ENCODE data around the gene CEP72. TPM values are rescaled to one million over a fixed set of nuclear protein-coding genes. Genes with fewer than 3 reads are reported as not detected.
"Not testable (repeated sequence)": the region's sequence is repeated elsewhere in the genome, so short reads cannot be mapped to it uniquely, and the experiment has no call there.

Gene CEP72
- polyA plus RNA-seq, 4 donors = 4.4 to 10.8 (median 9.0) TPM

DNA sequence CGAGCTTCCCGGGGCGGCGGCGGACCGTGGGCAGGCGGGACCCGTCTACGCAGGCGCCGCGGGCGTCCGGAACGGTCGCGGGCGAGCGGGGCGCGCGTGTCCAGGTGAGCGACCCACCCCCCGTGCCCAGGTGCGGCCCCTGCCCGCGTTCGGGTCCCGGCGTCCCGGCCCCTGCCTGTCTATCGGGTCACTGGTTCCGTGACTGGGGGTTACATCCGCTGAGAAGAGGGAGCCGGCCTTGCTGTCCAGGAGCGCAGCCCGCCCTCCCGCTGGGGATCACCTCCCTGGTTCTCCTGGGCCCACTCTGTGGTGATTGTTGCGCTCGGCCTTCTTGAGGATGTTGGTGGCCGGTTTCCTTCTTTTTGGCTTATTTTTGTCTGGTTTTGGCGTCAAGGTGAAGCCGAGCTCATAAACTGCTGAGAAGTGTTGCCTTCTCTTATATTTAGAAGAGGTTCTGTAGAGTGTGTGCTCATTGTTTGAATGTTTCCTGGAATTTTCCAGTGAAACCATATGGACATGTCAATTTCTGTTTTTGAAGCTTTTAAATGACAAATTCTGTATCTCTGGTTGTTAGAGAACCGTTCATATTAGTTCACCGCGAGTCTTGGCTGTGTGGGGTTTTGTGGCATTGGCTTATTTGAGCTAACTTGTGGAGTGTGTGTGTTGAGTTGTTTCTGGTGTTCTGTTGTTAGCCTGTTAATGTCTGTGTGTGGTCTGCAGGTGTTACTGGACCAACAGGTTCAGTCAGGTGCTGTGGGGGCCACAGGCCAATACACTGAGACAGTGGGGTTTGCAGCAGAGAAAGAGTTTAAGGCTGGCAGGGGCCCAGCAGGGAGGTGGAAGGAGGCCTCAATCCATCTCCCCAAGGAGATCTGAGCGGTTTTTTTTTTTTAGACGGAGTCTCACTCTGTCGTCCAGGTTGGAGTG lies 621 bp downstream of the CEP72 start:
- no peak for DNase-seq (ENCODE audit: low read depth in 4 of 4, low spot score in 3 of 4)

DNA sequence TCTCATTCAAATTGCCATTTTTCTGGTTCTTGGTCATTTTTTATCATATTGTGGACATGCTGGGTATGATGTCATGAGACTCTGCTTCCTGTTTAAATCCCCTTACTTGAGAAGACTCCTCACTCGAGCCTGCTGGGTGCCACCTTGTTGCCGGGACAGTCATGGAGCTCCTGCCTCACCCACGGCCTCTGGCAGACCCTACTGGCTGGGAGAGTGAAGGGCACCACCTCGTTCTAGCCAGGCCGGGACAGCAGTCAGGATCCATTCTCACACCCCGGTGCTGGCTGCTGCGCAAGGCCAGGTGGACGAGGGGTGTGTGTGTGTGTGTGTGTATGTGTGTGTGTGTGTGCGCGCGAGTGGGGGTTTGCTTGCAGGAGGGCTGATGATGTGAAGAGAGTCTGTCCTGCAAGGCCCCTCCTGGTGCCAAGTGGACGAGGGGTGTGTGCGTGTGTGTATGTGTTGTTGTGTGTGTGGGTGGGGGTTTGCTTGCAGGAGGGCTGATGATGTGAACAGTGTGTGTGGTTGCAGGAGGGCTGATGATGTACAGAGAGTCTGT lies 4.4 kb downstream of the CEP72 start:
- DNase-seq (ENCODE audit: low read depth in 4 of 4, low spot score in 3 of 4) = no peak

GRCh38 chr5:617896-618295 lies 5.8 kb downstream of the CEP72 start:
- DNase-seq (ENCODE audit: low read depth in 4 of 4, low spot score in 3 of 4) = no peak

DNA sequence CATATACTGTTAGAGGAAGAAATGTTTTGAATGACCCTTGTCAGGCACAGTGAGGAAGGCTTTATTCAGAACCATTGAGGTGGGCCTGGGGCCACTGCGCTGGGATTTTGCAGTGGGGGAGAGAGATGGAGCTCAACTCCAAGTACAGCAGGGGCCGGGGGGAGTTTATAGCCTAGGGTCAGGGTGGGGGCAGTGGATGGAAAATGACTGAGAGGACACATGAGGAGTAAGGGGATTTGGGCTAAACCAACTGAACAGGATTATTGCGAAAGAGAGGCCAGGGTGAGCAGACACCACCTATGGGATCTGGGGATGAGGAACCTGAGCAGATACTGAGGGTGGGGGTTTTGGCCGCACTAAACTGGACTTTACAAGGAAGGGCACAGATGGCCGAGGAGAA lies 6.3 kb downstream of the CEP72 start:
- no peak for DNase-seq (ENCODE audit: low read depth in 4 of 4, low spot score in 3 of 4)

DNA sequence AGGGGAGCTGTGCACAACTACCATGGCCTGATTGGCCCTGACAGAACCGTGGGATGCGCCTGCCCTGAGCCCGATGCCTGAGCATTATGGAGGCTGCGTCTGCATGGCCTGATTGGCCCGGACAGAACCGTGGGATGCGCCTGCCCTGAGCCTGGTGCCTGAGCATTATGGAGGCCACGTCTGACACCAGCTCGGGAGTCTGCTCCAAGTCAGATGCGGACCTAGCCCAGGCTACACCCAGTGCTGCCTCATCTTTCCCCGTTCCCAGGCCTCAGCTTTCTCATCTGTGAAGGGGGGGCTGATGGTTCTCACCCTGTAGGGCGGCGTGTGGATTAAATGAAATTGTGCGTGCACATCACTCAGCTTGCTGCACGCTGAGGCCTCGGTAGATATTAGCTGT lies 7.3 kb downstream of the CEP72 start:
- DNase-seq (ENCODE audit: low read depth in 4 of 4, low spot score in 3 of 4) = no peak

- no peak for DNase-seq (ENCODE audit: low read depth in 4 of 4, low spot score in 3 of 4)
Observed at GRCh38 chr5:620152-620551, 8.0 kb downstream of the CEP72 start.

DNA sequence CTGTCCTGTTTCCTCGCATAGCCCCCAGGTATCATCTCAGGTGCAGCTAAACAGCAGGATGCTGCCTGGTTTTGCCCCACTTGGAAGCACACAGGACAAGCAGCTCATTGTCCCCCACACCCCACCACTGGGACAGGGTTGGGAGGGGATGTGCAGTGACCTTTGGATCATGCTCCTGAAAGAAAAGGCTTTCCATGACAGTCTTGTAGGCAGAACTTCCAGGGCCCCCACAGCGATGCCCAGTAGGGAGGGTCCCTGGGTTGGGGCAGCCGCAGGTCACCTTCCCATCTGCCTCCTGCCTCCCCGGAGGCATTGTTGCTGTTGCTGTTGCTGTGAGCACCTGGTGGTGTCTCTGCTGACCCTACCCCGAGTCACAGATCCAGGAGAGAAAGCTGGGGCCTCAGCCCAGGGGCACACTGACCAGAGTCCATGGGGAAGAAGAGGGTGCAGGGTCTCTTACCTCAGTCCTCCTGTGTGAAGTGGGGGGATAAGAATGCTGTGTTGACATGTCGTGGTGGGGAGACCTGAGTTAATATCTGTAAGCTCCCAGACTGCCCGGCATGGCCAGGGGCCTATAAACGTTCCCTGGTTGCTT lies 8.5 kb downstream of the CEP72 start:
- DNase-seq (ENCODE audit: low read depth in 4 of 4, low spot score in 3 of 4) = no peak

DNA sequence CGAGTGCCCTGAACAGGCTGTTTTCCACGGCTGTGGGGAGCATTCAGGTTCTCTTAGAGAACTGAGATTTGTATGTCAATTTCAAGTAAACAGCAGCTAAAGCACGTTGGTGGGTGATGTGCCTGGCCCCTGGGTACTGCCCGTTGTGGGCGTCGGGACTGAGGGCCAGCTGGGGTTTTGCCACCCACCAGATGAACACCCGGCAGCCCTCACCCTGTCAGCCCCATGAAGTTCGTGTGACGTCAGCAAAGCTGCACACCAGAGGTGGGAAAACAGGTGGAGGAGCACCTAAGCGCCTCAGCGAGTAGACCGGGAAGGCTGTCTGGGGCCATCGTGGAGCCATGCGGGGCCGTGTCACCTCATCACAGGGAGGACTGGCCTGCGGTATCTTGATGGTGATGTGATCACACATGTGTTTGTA lies 9.2 kb downstream of the CEP72 start:
- DNase-seq (ENCODE audit: low read depth in 4 of 4, low spot score in 3 of 4) = no peak

- no peak for DNase-seq (ENCODE audit: low read depth in 4 of 4, low spot score in 3 of 4)
Observed at GRCh38 chr5:622359-622758, 10.2 kb downstream of the CEP72 start.

GRCh38 chr5:622946-623522 lies 10.9 kb downstream of the CEP72 start:
- no peak for DNase-seq (ENCODE audit: low read depth in 4 of 4, low spot score in 3 of 4)

DNA sequence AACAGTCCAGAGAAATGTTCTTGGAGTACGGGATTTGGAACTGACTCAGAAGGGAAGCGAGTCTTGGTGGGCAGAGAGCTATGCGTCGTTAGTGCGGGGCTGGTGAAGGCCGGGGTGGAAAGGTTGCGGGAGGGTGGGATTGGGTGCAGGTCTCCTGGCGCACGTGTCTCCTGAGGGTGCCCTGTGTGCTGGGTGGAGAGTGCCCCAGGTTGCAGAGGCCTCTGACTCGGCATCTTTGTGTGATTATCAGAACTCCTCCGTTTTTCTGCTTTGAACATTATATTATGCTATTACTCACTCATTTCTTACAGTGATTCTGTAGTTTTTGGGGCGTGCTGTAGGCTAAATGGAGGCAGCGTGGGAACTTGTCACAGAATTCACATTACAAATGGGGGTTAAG lies 11.4 kb downstream of the CEP72 start:
- DNase-seq (ENCODE audit: low read depth in 4 of 4, low spot score in 3 of 4) = no peak

DNA sequence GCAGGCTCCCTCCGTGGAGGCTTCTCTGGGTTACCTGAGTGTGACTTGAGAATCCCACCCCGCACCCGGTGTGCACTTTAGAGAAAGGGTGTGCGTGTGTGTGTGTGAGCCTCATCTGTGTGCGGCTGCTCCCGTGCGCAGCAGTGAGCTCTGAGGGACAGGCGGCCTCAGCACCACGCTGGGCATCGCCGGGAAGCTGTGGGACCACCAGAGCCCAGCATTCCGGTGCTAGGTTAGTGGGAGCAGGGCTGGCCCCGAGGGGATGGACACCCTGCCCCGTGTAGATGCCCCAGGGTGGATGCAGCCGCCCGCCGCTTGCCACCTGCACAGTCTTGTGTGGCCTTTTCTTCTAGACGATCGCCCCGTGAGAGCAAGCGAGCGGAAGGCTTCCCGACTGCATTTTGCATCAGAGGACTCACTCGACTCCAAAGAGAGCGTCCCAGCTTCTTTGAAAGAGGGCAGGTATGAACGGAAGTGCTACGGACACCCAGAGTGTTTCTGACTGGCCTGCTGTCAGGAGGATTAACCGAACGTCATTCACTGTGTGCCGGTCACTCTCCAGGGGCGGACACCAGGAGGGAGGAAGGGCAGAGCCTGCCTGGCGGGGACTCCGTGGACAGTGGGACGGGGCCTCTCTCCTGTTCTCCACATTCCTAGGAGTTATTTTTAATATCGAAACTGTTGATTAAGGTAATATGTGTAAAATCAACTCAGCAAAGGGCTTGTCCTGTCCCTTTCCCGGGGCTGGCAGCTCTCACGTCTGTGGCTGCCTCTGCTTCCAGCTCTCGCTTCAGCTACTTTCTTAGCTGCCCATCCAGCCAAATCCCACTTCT lies 12.2 kb downstream of the CEP72 start:
- DNase-seq (ENCODE audit: low read depth in 4 of 4, low spot score in 3 of 4) = no peak

DNA sequence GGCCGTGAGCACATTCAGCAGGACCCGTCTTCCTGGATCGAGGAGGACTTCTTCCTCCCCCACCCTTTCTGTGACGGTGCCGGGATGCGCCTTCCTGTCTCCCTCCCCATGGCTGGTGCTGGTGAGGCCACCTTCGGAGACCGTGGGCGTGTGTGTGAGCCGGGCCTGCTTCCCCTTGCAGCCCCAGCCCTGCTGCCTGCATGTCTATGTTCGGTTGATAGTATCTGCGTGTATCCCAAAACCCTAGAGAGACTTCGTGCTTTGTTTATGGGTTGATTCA lies 12.8 kb downstream of the CEP72 start:
- DNase-seq (ENCODE audit: low read depth in 4 of 4, low spot score in 3 of 4) = no peak

GRCh38 chr5:625516-625915 lies 13.4 kb downstream of the CEP72 start:
- no peak for DNase-seq (ENCODE audit: low read depth in 4 of 4, low spot score in 3 of 4)

GRCh38 chr5:626850-627249 lies 14.7 kb downstream of the CEP72 start:
- DNase-seq (ENCODE audit: low read depth in 4 of 4, low spot score in 3 of 4) = no peak

DNA sequence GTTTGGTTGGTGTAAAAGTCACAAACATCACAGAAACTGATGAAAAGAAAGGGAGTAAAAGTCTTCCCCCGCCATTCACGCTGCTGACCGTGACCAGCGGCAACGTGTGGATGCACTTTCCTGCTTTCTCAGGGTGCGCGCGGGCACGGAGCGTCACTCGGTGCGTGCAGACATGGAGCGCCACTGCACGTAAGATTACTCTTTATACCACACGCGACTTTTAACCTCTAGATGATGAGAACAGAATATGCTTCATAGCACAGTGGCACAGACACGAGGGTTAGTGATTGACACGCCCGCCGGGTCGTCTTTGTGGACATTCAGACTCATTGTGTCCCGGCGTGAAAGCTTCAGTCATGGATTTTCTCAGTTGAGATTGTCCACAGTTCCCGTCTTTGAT lies 15.7 kb downstream of the CEP72 start:
- DNase-seq (ENCODE audit: low read depth in 4 of 4, low spot score in 3 of 4) = no peak

DNA sequence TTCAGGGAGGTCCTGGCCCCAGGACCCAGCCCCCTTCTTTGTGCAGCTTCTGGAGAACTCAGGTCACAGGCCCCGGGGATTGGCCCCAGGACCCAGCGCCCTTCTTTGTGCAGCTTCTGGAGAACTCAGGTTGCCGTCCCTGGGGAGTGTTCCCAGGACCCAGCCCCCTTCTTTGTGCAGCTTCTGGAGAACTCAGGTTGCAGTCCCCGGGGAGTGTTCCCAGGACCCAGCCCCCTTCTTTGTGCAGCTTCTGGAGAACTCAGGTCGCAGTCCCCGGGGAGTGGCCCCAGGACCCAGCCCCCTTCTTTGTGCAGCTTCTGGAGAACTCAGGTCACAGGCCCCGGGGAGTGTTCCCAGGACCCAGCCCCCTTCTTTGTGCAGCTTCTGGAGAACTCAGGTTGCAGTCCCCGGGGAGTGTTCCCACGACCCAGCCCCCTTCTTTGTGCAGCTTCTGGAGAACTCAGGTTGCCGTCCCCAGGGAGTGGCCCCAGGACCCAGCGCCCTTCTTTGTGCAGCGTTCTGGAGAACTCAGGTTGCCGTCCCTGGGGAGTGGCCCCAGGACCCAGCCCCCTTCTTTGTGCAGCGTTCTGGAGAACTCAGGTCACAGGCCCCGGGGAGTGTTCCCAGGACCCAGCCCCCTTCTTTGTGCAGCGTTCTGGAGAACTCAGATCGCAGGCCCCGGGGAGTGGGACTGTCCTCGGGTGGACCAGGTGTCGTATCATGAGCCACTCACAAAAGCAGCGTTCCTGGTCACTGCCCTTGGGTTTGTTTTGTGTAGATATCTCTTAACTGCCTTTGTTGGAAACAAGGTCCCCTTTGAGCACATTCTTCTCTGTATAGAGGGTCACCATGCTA lies 16.4 kb downstream of the CEP72 start:
- DNase-seq (ENCODE audit: low read depth in 4 of 4, low spot score in 3 of 4) = not testable (repeated sequence)

DNA sequence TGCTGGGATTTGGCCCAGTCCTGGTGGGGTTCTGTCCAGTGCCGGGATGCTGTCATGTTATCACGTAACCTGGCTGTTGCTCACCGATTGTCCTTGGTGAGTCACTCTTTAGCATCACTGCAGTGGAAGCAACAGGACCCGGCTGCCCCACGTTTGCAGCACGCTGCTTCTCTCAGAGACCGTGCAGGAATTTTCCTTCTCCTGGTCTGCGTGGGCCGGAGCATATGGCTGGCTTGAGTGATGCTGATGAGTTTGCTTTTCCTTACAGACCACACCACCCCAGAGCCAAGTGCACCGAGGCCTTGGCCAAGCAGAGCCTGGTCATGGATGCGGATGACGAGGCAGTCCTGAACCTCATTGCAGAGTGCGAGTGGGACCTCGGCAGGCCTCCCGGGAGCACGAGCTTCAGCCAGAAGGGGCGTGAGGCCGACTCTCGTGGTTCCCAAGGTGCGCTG lies 21.4 kb downstream of the CEP72 start:
- no peak for DNase-seq (ENCODE audit: low read depth in 4 of 4, low spot score in 3 of 4)

DNA sequence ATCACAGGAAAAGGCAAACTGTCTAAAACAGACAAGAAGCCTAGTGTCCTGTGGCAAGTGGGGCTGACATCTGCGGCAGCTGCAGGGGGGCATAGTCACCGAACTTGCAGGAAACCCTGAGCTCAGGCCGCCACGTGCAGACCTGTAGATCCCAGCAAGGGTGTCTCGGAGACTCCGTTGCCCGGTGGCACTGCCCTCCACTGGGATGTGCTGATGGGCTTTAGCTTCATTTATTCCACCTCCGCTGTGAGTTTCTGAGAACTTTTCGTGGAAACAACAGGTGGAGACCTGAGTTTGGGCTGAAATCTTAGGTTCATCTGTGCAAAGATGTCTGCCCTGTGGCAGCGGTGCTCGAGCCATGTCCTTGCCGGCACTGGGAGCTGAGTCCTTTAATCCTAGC lies 22.1 kb downstream of the CEP72 start:
- DNase-seq (ENCODE audit: low read depth in 4 of 4, low spot score in 3 of 4) = no peak

All from left renal pelvis (tissue), 4 donors.